Hepatic stellate cell (primary cell): ENCODE data around the gene CDH13.

Experiments
- DNase-seq: peaks from one replicate; pipeline ENCODE4 v3.0.0; 2011; ENCODE audit warnings: low spot score

Gene CDH13

DNA sequence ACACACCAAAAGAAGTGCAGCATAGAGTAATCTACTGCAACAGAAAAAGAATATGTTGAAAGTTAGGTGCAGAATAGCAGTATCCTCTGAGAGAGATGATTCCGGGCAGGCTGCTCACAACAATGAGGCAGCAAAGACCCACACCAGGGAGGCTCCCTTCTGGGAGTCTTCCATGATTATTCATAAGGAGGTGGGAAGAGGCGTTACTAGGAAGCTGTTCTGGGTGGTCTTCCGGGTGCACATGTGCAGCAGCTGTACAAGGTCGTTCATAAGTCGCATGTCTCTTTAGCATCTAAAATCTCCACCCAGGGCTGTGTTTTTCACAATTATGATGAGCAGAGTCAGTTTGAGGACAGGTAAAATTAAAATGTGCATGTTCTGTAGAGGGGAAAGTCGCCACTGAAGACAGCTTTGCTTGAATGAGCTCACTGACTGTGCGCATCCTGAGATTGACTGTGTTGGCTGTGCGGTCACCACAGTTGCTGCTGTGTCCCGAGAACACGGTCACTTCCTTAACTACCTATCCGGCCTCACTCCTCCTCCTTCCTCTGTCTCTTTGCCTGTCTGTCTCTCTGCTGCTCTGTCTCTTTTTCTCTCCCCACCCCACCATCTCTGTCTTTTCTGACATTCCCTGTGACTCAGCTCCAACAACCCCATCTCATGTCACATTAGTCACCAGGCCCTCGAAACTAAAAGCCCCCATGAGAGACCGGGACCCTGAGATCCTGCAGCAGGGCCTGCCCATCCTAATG is 1055.5 kb downstream of the CDH13 start:
- DNase-seq: no peak

- DNase-seq: no peak
Measured at GRCh38 chr16:83682868-83683235, 1056.1 kb downstream of the CDH13 start.

GRCh38 chr16:83685615-83686165 is 1058.9 kb downstream of the CDH13 start:
- no peak for DNase-seq

DNA sequence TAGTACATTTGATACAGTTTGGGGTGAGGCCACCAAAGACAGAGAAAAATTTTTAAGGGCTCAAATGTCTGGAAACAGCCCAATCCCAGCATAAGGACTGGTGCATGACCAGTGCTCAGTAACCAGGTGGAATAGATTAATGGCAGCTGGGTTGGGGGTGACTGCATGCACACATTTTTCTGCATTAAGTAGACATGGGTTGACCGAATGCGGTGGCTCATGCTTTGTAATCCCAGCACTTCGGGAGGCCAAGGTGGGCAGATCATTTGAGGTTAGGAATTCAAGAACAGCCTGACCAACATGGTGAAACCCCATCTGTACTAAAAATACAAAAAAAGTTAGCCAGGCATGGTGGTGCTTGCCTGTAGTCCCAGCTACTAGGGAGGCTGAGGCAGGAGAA is 1060.0 kb downstream of the CDH13 start:
- no peak for DNase-seq

GRCh38 chr16:83689385-83689831 is 1062.6 kb downstream of the CDH13 start:
- peak; percentile 66 for DNase-seq

DNA sequence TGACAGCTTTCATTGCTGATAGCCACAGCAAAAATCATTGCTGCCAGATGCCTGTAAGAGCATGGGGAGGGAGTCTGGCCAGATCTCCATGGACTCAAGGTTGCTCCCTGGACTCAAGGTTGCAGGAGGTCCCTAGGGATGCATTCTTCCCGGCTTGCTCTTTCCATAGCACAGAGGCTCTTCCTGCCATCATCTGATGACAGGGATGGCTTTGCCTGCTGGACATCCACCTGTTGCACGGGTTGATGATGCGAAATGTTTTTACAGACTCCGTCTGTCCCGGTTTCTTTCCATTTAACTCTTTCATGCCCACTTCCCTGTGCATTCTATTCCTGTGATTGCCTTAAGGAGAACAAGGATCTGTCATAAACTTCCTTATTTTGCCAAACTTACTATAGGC is 1065.5 kb downstream of the CDH13 start:
- peak; percentile 38 for DNase-seq

DNA sequence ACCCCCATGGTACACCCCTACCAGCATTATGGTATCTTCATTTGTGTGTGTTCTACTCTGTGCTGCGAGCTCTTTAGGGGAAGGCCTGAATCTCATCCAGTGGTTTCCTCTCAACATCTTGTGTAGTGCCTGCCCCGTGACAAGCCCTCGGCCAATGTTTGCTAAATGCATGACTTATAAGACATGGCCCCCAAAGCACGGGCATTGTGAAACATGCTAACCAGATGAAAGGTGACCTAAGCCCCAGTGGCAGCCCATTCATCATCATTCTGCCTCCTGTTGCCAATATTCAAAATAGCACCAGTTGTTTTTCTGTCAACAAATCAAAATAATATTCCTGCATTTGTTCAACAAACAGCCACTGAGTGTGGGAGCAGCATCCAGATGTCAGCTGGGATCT is 1072.2 kb downstream of the CDH13 start:
- DNase-seq: no peak

- DNase-seq: no peak
Measured at GRCh38 chr16:83699817-83700216, 1073.0 kb downstream of the CDH13 start.

- no peak for DNase-seq
Measured at GRCh38 chr16:83700918-83701317, 1074.1 kb downstream of the CDH13 start.

DNA sequence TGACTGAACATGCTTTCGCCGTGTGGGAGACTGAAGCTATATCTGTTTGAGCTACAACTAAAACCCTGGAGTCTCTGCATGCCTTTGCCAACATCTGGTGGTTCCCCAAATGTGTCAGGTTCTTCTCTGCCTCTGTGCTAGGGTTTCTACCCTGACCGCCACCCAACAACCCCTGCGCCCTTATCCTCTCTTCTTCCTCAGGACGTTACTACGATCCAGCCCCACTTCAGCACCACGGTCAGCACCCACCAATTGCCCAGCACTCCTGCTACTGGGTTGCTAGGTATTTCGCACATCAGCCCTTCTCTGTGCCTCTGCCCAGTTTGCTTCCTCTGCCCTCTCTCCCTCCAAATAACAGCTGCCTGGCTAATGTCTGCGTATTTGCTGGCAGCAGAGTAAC is 1074.7 kb downstream of the CDH13 start:
- peak; percentile 26 for DNase-seq

- no peak for DNase-seq
Measured at GRCh38 chr16:83704656-83705055, 1077.9 kb downstream of the CDH13 start.

DNA sequence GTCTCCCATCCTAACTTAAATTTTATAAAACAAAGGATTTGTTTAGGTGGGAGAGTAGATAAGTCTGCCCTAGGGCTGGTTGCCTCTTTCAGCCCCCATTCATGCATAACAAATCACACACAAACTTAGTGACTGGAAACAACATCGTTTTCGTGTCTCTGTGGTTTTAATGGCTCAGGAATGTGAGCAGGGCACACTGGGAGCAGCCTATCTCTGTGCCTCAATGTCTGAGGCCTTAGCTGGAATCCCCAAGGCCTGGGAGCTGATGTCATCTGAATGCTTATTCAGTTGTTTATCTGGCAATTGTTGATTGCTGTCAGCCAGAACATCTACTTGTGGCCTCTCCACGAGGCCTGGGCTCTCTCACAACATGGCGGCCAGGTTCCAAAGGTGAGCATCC is 1079.1 kb downstream of the CDH13 start:
- DNase-seq: peak; percentile 34

- peak; percentile 46 for DNase-seq
Measured at GRCh38 chr16:83706394-83706793, 1079.6 kb downstream of the CDH13 start.

GRCh38 chr16:83711069-83711468 is 1084.3 kb downstream of the CDH13 start:
- no peak for DNase-seq

DNA sequence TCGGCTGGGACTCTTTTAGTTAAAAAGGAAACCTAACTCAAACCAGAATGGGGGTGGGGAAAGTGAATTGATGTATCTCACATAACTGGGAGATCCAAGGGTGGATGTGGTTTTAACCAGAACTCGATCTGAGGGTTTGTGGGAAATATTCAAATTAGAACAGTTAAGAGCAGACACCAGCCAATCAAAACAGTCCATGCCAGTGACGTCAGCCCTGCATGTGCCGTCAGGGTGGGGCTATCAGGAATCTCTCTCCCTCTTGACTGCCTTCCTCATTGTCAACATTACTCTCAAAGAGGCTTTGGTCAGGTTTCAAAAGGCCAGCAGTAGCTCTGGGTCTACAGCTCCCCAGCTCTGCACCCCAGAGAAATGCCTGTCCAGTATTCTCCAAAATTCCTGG is 1086.8 kb downstream of the CDH13 start:
- DNase-seq: peak; percentile 26

GRCh38 chr16:83714286-83714685 is 1087.5 kb downstream of the CDH13 start:
- no peak for DNase-seq

DNA sequence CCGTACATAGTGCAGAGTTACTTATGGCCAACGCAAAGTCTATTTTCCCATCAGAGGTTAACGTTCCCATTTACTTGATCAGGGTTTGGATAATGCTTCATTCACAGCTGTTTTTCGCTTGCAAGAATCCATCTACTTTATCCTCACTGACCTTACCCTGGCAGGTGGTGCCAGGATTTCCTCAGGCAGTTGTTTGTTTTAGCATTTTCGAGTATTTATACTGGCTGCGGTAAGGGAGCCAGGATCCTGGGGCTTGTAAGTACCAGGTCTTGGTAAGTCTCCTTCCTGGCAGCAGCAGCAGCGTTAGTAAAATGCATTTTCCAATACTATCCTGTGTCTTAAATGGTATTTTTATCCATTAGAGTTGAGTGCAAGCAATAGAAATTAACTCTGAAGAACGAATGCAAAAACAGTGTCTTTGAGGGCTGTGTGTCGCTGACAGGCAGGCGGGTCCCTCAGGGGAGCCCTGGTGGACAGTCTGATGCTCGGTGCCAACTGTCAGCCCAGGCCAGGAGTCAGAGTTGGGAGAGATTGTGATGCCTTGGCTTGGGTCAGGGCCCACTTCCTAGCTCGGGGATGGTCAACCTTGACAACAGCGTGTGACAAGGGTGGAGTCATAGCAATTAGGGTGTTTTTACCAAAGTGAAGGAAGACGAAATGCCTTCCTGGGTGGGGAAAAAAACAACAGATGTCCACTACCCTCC is 1088.6 kb downstream of the CDH13 start:
- no peak for DNase-seq

DNA sequence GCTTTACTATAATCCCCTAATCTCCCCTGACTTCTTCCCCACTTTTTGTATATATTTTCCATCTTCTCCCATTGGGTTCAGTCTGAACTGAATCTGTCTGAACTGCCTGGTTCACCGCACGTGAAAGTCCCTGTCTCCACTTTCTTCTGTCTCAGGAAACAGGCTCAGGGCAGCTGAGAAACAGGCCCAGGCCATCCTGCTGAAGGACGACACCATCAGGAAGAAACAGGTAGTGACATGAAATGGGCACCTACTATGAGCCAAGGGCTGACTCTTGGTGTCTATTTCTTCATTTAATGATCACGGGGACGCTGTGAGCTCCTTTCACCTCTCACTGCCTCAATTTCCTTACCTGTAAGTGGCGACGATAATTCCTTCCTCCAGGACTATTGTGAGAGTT is 1090.5 kb downstream of the CDH13 start:
- no peak for DNase-seq

GRCh38 chr16:83717814-83718213 is 1091.0 kb downstream of the CDH13 start:
- peak; percentile 38 for DNase-seq

- DNase-seq: no peak
Measured at GRCh38 chr16:83720213-83720612, 1093.4 kb downstream of the CDH13 start.

- DNase-seq: no peak
Measured at GRCh38 chr16:83720981-83721380, 1094.2 kb downstream of the CDH13 start.

DNA sequence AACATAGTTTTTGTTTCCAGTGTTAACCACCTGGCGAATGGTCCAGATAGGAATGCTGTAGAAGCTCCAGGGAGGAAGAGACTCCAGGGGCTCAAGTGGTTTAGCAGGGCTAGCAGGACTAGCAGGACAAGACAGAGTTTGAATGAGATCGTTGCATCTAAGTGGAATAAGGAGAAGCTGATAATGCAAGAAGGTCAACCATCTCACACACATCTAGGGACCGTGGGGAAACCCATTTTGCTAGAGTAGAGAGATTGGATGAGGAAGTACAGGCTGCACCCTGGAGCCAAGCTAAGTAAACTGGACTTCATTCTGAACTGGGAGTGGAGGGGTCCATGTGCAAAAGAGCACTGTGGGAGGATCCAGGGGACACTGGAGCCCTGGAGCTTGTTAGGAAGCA is 1094.9 kb downstream of the CDH13 start:
- no peak for DNase-seq

DNA sequence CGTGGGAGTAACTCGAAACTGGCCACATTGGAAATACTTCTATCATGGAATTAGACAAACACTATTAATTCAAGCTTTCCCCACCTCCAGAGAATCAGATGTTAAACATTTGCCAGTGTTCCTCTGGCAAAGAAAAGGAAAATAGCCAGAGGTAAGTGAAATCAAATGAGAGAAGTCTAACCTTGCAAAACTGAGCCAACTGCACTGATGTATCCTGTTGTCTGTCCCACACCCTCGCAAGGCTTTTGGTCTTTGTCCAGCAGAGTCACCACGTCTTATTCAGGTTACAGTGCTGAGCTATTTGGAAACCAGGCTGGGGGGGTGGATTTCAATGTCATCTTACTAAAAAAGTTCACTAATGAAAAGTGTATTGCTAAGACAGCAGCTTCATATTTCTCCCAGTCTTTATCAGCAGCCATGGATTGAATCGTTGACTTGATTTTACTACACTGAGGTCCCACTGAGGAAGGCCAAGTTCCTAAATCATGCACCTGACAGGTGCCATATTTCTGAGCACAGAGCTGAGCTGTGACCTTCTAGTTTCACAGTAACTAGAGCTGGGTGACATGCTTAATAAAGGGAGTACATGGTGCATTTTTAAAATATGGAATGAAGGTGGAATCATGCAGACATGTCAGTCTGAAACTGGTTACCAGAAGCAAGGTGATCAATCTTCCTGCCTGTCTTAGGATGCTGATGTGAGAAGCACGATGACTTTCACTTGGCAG is 1095.9 kb downstream of the CDH13 start:
- DNase-seq: no peak
